CD4-positive, alpha-beta memory T cell (primary cell): ENCODE measurements around the gene CTDNEP1. TPM values are rescaled to one million over a fixed set of nuclear protein-coding genes. Genes with fewer than 3 reads are reported as not detected.

Source experiments
- CTCF ChIA-PET: fragments of 350-600 bp; sonication (Branson Sonifier 250); formaldehyde crosslinking; loops from one replicate; lab custom pipeline; 2021; ENCODE audit warnings: inconsistent platforms; ENCODE audit not compliant: partially characterized antibody; lab: Charles Lee
- POLR2A ChIA-PET: fragments of 350-600 bp; sonication (Branson Sonifier 250); formaldehyde crosslinking; loops from one replicate; lab custom pipeline; 2021; ENCODE audit not compliant: partially characterized antibody; lab: Charles Lee
- DNase-seq, 5 donors: peaks; one replicate each; pipeline versions ENCODE4 v3.0.0 to v3.0.0-alpha.2; 2020 to 2022; ENCODE audit warnings: mixed read lengths in 1 of 5
- H3K27ac ChIP-seq: one replicate; pipeline ENCODE4 v1.7.0; 2013; ENCODE audit warnings: low read depth, low read length
- H3K27me3 ChIP-seq: 2 replicates; pipeline ENCODE4 v1.7.0; 2013; ENCODE audit warnings: mild to moderate bottlenecking, low read length, moderate library complexity; ENCODE audit not compliant: insufficient read depth
- H3K36me3 ChIP-seq: 2 replicates; pipeline ENCODE4 v1.7.0; 2013; ENCODE audit warnings: mild to moderate bottlenecking, low read length, moderate library complexity; ENCODE audit not compliant: insufficient read depth
- H3K4me1 ChIP-seq: 2 replicates; pipeline ENCODE4 v1.7.0; 2013; ENCODE audit warnings: mild to moderate bottlenecking, low read length, moderate library complexity; ENCODE audit not compliant: insufficient read depth
- H3K4me3 ChIP-seq, 2 donors: one replicate each; pipeline ENCODE4 v1.7.0; 2013; ENCODE audit warnings: low read length in 2 of 2, mild to moderate bottlenecking in 1 of 2
- H3K9me3 ChIP-seq, 2 donors: one replicate each; pipeline ENCODE4 v1.7.0; 2013; ENCODE audit warnings: low read length in 2 of 2, control low read depth in 1 of 2; ENCODE audit not compliant: control insufficient read depth in 1 of 2
- H3K27ac Mint-ChIP-seq, 7 donors: one replicate each; pipeline ENCODE4 v1.8.0; 2020 to 2021; ENCODE audit warnings: mixed read lengths in 7 of 7, mild to moderate bottlenecking in 6 of 7, inconsistent platforms in 3 of 7, moderate library complexity in 3 of 7
- H3K27me3 Mint-ChIP-seq, 2 donors: one replicate each; pipeline ENCODE4 v1.8.0; 2020 to 2021; ENCODE audit warnings: mixed read lengths in 2 of 2
- H3K36me3 Mint-ChIP-seq, 2 donors: one replicate each; pipeline ENCODE4 v1.8.0; 2020 to 2021; ENCODE audit warnings: mixed read lengths in 2 of 2, inconsistent platforms in 1 of 2, mild to moderate bottlenecking in 1 of 2
- H3K4me1 Mint-ChIP-seq, 4 donors: one replicate each; pipeline ENCODE4 v1.8.0; 2020 to 2021; ENCODE audit warnings: mixed read lengths in 4 of 4, mild to moderate bottlenecking in 1 of 4
- H3K4me3 Mint-ChIP-seq, 8 donors: one replicate each; pipeline ENCODE4 v1.8.0; 2020 to 2021; ENCODE audit warnings: mixed read lengths in 8 of 8, mild to moderate bottlenecking in 7 of 8, moderate library complexity in 6 of 8, inconsistent platforms in 3 of 8
- H3K9me3 Mint-ChIP-seq, 8 donors: one replicate each; pipeline ENCODE4 v1.8.0; 2020 to 2021; ENCODE audit warnings: mixed read lengths in 8 of 8, mild to moderate bottlenecking in 5 of 8, inconsistent platforms in 3 of 8, moderate library complexity in 1 of 8
- intact Hi-C: fragments of 100-400 bp; cut with micrococcal nuclease; formaldehyde crosslinking; loops from one replicate; pipeline ENCODE4 v1.15.1; 2023
- polyA plus RNA-seq, 2 donors: library from polyadenylated mRNA; unstranded; fragments of 300-500 nt; fragmentation: Illumina TruSeq; gene quantifications; one replicate each; pipeline ENCODE4 v1.2.3, GENCODE V29; 2021
- total RNA-seq, 2 experiments: library from RNA; stranded (reverse); gene quantifications; one replicate each; pipeline ENCODE4 v1.2.3, GENCODE V29; 2021

Gene CTDNEP1
- total and polyA plus RNA-seq, 4 experiments from 2014 or later = 42.4 to 157 (median 102) TPM

- Mint-ChIP-seq H3K27ac (peak overlapping the region; percentile 98 to 100 (median 100)), H3K36me3 (peaks cover 0 to 5% of the 10 kb centered on the region in 2 donors), H3K9me3 (peaks cover 0 to 3% (median 0%) of the 10 kb centered on the region in 8 donors), H3K4me3 (peak overlapping the region; percentile 90 to 98 (median 93)), H3K27me3 (peaks cover 0 to 11% of the 10 kb centered on the region in 2 donors), H3K4me1 (peaks cover 27 to 71% (median 46%) of the 10 kb centered on the region in 4 donors)
- Histone ChIP-seq H3K27ac (peak overlapping the region; percentile 96), H3K36me3 (no peaks in the 10 kb centered on the region), H3K4me1 (peaks cover 57% of the 10 kb centered on the region), H3K4me3 (peak overlapping the region in 1 of 2 donors; percentile 73), H3K27me3 (no peaks in the 10 kb centered on the region), H3K9me3 (no peaks in the 10 kb centered on the region)
- DNase-seq = peak in 1 of 5 donors; percentile 47
- ChIA-PET POLR2A (interaction anchor here (1.0 to 15.3 kb wide), 7 partner anchors 20 to 368 kb away, joined by 3 to 435 read pairs (median 4); partner anchors contain the start of genes DVL2, GABARAP, GPS2 and MPDU1), CTCF (interaction anchor here (0.8 to 1.7 kb wide), 3 partner anchors 65 to 169 kb away, joined by 3 to 11 read pairs (median 3); no protein-coding TSS in a partner anchor)
- intact Hi-C loops = loop anchor here (1.0 to 2.0 kb wide), 4 partner anchors 92 to 269 kb away; partner anchors contain the start of genes EIF5A, POLR2A and TMEM102
Observed at GRCh38 chr17:7215136-7215638, 36.3 kb downstream of the CTDNEP1 start.

- Mint-ChIP-seq H3K27ac (peak overlapping the region; percentile 98 to 100 (median 100)), H3K4me3 (peak overlapping the region; percentile 90 to 98 (median 93)), H3K4me1 (peaks cover 26 to 67% (median 43%) of the 10 kb centered on the region in 4 donors), H3K27me3 (peaks cover 0 to 13% of the 10 kb centered on the region in 2 donors), H3K9me3 (peaks cover 0 to 3% (median 0%) of the 10 kb centered on the region in 8 donors), H3K36me3 (peaks cover 0 to 5% of the 10 kb centered on the region in 2 donors)
- no peaks in the 10 kb centered on the region for H3K9me3 ChIP-seq
- intact Hi-C loops = loop anchor here (1.0 to 2.0 kb wide), 8 partner anchors 9 to 472 kb away; partner anchors contain the start of genes EIF5A, ELP5, PHF23 and POLR2A
- POLR2A ChIA-PET = interaction anchor here (0.8 to 15.3 kb wide), 14 partner anchors 9 to 620 kb away, joined by 3 to 435 read pairs (median 4); partner anchors contain the start of genes CTDNEP1, DVL2, ELP5 and GABARAP
- DNase-seq = peak; percentile 97 to 99 (median 98)
- H3K4me3 ChIP-seq = peak overlapping the region; percentile 68 to 73
- no peaks in the 10 kb centered on the region for H3K36me3 ChIP-seq
- peak overlapping the region; percentile 96 for H3K27ac ChIP-seq
- H3K4me1 ChIP-seq = peaks cover 54% of the 10 kb centered on the region
- CTCF ChIA-PET = interaction anchor here (0.9 to 1.7 kb wide), 9 partner anchors 20 to 169 kb away, joined by 3 to 11 read pairs (median 3); partner anchors contain the start of genes DVL2, GABARAP and PHF23
- no peaks in the 10 kb centered on the region for H3K27me3 ChIP-seq
Observed at GRCh38 chr17:7214300-7215135, 37.0 kb downstream of the CTDNEP1 start.

- ChIA-PET POLR2A (interaction anchor here (0.8 to 15.3 kb wide), 13 partner anchors 8 to 621 kb away, joined by 3 to 435 read pairs (median 4); partner anchors contain the start of genes CTDNEP1, DVL2, ELP5 and GABARAP), CTCF (interaction anchor here (0.9 to 1.7 kb wide), 9 partner anchors 20 to 168 kb away, joined by 3 to 11 read pairs (median 3); partner anchors contain the start of genes DVL2, GABARAP and PHF23)
- Mint-ChIP-seq H3K9me3 (peaks cover 0 to 3% (median 0%) of the 10 kb centered on the region in 8 donors), H3K27ac (peak overlapping the region; percentile 98 to 100 (median 100)), H3K4me1 (peaks cover 21 to 61% (median 39%) of the 10 kb centered on the region in 4 donors), H3K27me3 (peaks cover 0 to 13% of the 10 kb centered on the region in 2 donors), H3K4me3 (peak overlapping the region; percentile 90 to 98 (median 93)), H3K36me3 (peaks cover 0 to 5% of the 10 kb centered on the region in 2 donors)
- peak in 2 of 5 donors; percentile 85 to 91 for DNase-seq
- no peaks in the 10 kb centered on the region for H3K36me3 ChIP-seq
- intact Hi-C loops = loop anchor here (1.0 to 2.0 kb wide), 7 partner anchors 9 to 472 kb away; partner anchors contain the start of genes EIF5A, ELP5, PHF23 and TMEM102
- peak overlapping the region; percentile 47 to 73 for H3K4me3 ChIP-seq
- H3K27ac ChIP-seq = peak overlapping the region; percentile 96
- H3K9me3 ChIP-seq = no peaks in the 10 kb centered on the region
- no peaks in the 10 kb centered on the region for H3K27me3 ChIP-seq
- peaks cover 48% of the 10 kb centered on the region for H3K4me1 ChIP-seq
Observed at GRCh38 chr17:7213895-7214299, 37.6 kb downstream of the CTDNEP1 start.

GRCh38 chr17:7211491-7212273, 39.9 kb downstream of the CTDNEP1 start:
- Histone ChIP-seq H3K27me3 (no peaks in the 10 kb centered on the region), H3K36me3 (no peaks in the 10 kb centered on the region), H3K9me3 (no peaks in the 10 kb centered on the region), H3K27ac (no peak overlapping the region), H3K4me3 (no peak overlapping the region), H3K4me1 (peaks cover 31% of the 10 kb centered on the region)
- H3K4me1 Mint-ChIP-seq = peaks cover 16 to 49% (median 30%) of the 10 kb centered on the region in 4 donors
- ChIA-PET POLR2A (no interaction called here), CTCF (no interaction called here)
- H3K9me3 Mint-ChIP-seq = peaks cover 0 to 3% (median 0%) of the 10 kb centered on the region in 8 donors
- H3K27ac Mint-ChIP-seq = peak overlapping the region; percentile 12 to 78 (median 67)
- peak in 1 of 5 donors; percentile 9 for DNase-seq
- intact Hi-C loops = no loop called here
- peaks cover 0 to 13% of the 10 kb centered on the region in 2 donors for H3K27me3 Mint-ChIP-seq
- H3K4me3 Mint-ChIP-seq = no peak overlapping the region
- peaks cover 0 to 5% of the 10 kb centered on the region in 2 donors for H3K36me3 Mint-ChIP-seq

GRCh38 chr17:7208754-7209460, 42.6 kb downstream of the CTDNEP1 start:
- peak overlapping the region in 3 of 7 donors; percentile 48 to 70 (median 60) for H3K27ac Mint-ChIP-seq

More at GRCh38 chr17:7208754-7209460, 42.6 kb downstream of the CTDNEP1 start:
- CTCF ChIA-PET = interaction anchor here (1.2 kb wide), 1 partner anchor 26 kb away, joined by 3 read pairs; the partner anchor contains the start of gene DVL2
- POLR2A ChIA-PET = interaction anchor here (1.0 to 1.6 kb wide), 2 partner anchors 9 to 29 kb away, joined by 3 to 4 read pairs; no protein-coding TSS in a partner anchor
- Histone ChIP-seq H3K4me3 (no peak overlapping the region), H3K27me3 (no peaks in the 10 kb centered on the region), H3K9me3 (no peaks in the 10 kb centered on the region), H3K4me1 (peaks cover 28% of the 10 kb centered on the region), H3K27ac (no peak overlapping the region), H3K36me3 (no peaks in the 10 kb centered on the region)
- DNase-seq = peak in 1 of 5 donors; percentile 31
- intact Hi-C loops = no loop called here
- H3K36me3 Mint-ChIP-seq = no peaks in the 10 kb centered on the region
- H3K4me1 Mint-ChIP-seq = peaks cover 22 to 49% (median 33%) of the 10 kb centered on the region in 4 donors
- H3K27me3 Mint-ChIP-seq = peaks cover 0 to 10% of the 10 kb centered on the region in 2 donors
- H3K4me3 Mint-ChIP-seq = peak overlapping the region in 1 of 8 donors; percentile 4
- peaks cover 0 to 3% (median 0%) of the 10 kb centered on the region in 8 donors for H3K9me3 Mint-ChIP-seq
